ENCODE measurements around the gene CNTNAP2.

GRCh38 chr7:147235645-147236382 is 1119.2 kb downstream of the CNTNAP2 start:
- TF ChIP-seq CTCF (IDR thresholded peaks at IDR 0.05) (no peak), POLR2A (IDR thresholded peaks at IDR 0.05) (no peak)

Measured in lower leg skin (tissue), 3 donors.